DMS53 treated with DMSO at 0.1 percent for 48 hours (cell line): Measurements from ENCODE around the gene ZFAND5.
A peak's percentile ranks its signal among the peaks of the same experiment; 100 is the strongest.

Experiments used
- DNase-seq: peaks from one replicate; lab custom pipeline; 2025; ENCODE audit not compliant: unreplicated experiment; lab: John Stamatoyannopoulos, UW

The ZFAND5 gene

GRCh38 chr9:72326641-72327040 lies 38.4 kb downstream of the ZFAND5 start:
- DNase-seq: no peak

- no peak for DNase-seq
Observed at GRCh38 chr9:72324974-72325373, 40.0 kb downstream of the ZFAND5 start.

DNA sequence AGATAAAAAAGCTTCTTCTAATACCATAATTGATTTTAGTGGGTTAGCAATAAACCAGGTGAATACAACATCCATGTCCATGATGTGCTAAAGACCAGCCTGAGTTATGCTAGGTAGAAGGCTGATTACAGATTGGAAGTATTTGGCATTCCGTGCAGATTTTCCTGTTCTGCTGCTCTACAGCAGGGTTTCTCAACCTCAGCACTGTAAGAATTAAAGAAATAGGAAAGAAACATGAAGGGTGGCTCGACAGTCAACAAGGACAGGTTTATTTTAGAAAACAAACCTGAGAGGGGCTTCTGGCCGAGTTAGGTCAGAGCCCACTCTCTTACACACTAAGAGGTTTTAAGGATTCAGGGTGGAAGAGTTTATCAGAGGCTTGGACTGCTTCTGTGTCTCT lies 42.3 kb downstream of the ZFAND5 start:
- no peak for DNase-seq

DNA sequence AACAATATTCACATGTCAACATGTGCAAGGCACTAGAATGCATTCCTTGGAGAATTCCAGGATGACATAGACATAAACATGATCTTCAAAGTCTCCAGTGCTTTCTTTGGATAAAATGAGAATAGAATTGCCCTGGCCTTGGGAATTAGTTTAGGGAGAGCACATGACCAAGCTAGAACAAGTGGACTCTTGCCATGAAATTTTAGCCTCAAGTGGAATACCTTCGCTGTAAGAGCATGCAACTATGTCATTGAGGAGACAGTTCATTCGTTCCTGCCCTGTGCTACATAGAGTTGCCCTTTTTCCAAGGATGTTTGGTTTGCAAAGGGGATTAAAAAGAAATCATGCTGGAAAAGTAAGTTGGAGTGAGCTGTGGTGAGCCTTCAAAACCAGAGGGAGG lies 42.7 kb downstream of the ZFAND5 start:
- DNase-seq: no peak

DNA sequence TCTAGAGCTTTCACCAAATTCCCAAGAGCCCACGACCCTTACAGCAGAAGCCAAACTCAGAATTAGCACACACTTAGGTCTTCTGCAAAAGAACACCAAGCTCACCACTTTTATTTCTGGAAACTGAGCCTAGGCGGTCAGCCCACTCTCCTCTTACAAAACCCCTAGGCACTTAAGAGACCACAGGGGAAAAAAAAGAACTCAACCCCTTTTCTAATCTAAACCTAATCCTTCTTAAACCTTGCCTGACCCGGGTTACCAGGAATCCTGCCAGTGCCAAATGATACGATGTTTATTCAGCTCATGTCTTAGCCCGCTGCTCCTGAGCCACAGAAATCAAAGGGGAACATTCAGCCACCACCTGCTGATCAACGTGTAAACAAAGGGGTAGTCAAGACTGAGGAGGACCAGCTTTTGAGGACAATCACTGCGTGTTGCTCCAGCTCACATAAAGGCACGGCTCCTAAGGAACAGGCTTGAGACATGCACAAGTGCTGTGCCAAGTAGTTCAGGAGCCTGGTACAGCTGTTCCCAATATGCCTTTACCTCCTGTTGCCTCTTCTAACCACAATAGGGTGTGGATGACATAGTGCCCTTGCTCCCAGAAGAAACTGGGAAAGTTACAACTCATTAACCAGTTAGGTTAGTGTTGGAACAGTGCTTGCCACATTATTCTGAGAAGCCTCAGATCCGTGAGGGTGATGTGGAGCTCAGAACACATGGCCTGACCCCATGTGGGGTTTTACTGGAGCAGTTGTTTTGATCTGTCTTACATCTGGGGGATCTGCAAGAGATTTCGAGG lies 49.3 kb downstream of the ZFAND5 start:
- peak; percentile 26 for DNase-seq

GRCh38 chr9:72315089-72315509 lies 49.9 kb downstream of the ZFAND5 start:
- DNase-seq: no peak

- no peak for DNase-seq
Observed at GRCh38 chr9:72313507-72313906, 51.5 kb downstream of the ZFAND5 start.

GRCh38 chr9:72312386-72312987 lies 52.5 kb downstream of the ZFAND5 start:
- no peak for DNase-seq

DNA sequence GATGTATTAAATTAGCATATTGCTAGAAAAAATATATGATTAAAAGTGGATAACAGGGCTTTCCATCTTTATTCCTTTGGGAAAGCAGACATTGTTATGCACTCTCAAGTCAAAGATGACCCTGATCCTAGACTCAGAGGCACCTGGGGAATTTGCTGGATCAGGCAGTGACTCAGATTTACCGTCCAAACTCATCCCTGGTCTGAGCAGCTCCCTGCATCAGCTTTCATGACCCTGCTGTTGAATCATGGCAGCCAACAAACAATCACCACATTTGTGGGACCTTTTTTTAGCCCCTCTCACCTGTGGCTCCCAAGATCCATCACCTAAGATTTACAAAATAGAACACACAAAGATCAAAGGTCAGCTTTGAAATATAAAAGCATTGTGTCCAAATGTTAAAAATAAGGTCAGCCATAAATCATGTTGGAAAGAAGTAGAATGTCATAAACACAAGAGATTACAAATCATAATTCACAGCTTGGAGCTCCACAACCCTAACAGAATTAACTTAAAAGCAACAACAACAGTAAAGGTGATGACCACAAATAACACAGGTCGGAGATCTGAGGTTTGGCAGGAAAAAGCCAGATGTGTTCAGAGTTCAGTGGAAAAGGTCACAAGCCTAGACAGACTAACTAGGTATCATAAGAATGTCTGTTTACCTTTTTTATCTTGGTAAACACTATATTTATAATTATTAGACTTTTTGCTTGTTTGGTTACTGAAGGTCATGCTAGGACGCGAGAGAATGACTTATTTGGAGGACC lies 55.5 kb downstream of the ZFAND5 start:
- DNase-seq: no peak

DNA sequence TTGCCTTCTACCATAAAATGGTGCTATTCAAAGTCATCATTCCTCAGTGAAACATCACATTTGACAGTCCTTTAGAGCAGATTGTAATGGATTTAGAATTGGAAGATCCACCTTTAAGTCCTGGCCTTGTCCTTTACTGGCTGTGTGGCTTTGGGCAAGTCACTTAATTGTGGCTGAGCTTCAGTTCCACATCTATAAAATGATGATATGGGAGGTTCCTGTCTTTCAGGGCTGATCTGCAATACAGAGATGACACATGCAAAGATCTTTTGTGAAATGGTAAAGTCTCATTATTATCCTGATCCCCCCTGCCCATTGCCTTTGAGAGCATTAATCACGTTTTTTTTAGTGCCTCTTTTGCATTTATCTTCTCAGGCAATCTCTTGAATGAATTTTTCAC lies 58.2 kb downstream of the ZFAND5 start:
- DNase-seq: no peak

DNA sequence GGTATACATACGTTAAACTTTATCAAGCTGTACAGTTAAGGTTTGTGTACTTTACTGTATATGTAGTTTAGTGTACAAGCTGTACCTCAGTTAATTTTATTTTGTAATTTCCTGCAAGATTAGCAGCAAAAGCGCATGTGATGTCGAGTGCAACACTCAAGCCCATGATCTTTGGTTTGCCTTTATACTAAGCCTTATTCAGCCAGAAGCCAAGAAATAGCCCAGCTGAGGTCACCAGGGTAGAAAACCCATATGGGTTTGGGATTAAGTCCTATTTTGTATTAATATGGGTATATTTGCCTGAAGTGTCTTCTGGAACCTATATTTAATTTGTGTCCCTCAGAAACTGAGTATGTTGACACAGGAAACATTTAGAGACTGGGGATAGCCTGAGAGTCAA lies 59.3 kb downstream of the ZFAND5 start:
- DNase-seq: no peak

DNA sequence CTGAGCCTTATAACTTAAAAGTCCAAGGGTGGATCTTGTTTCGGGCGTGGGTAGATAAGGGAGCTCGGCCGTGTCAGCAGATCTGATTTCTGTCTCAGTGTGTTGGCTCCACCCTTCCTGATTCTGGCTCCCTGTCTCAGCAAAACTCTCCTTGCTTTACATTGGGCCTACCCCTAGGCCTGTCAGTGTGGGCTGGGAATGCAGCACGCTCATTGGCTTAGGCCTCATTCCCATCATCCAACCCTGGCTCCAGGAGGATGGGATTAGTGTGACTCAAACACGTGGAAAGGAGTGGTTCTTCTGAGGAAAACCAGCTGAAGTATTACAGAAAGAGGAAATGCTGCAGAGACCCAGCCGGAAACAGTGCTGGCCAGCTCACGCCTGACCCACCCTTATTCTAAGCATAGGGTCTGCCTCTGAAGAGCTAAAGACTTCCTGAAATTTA lies 59.9 kb downstream of the ZFAND5 start:
- no peak for DNase-seq

DNA sequence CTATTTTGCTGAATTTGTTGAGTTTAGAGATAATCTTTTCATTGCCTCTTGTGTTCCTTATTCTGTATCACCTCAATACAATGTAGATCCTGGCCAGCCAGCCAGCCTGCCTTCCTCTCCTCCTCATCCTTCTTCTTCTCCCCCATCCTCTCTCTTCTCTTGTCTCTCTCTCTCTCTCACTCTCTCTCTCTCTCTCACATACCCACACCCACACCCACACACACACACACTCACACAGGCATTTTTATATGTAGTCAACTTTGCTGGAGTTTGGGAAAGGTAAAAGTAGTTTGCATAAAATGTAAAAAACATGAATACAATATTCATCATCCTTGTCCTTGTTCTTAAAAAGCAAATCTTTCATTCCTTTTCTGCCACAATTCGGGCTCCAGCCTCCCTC lies 60.5 kb downstream of the ZFAND5 start:
- no peak for DNase-seq
